Measurements from ENCODE around the gene UQCRC2. TPM values are rescaled to one million over a fixed set of nuclear protein-coding genes. Genes with fewer than 3 reads are reported as not detected.
"Not testable (repeated sequence)": the region's sequence is repeated elsewhere in the genome, so short reads cannot be mapped to it uniquely, and the experiment has no call there.

UQCRC2 gene
- total RNA-seq, 1 experiment from 2014 or later: 299 TPM

DNA sequence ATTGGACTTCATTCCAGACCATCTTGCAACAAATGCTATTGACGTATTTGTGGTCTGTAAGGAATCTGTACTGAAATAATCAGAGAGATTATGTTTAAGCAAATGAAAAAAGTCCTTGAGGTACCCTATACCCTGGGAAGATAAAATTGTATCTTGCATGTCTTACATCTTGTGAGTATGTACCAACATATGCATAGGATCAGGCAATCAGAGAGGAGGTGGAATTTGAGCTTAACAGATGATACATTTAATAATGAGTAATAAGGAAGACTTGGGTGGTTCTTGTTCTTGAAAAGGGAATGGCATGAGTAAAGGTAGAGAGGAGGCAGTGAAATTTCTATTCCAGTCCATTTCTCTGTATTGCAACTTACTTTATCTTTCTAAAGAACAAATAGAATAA lies 65.4 kb downstream of the UQCRC2 start:
- Histone ChIP-seq H3K79me2 (ENCODE audit: low read depth) (peaks cover 95% of the 10 kb centered on the region), H3K4me1 (replicated peaks; ENCODE audit: insufficient read depth) (peaks cover 8% of the 10 kb centered on the region; the same call in 1 of the 2 replicates), H3K27me3 (ENCODE audit: insufficient read depth, low read depth) (no peaks in the 10 kb centered on the region), H3F3A (ENCODE audit: insufficient read depth, low read depth) (peaks cover 5% of the 10 kb centered on the region; the same call in 1 of the 2 replicates), H3K27ac (no peak overlapping the region), H3K4me2 (no peak overlapping the region), H4K20me1 (ENCODE audit: insufficient read depth) (no peaks in the 10 kb centered on the region), H3K9me3 (ENCODE audit: insufficient read depth, low read depth) (no peaks in the 10 kb centered on the region; the same call in 1 of the 2 replicates), H3K9me2 (ENCODE audit: insufficient read depth) (no peaks in the 10 kb centered on the region), H3K36me3 (ENCODE audit: low read depth) (0 out of 2 replicates have a peak, but pooled peaks cover 4% of the 10 kb centered on the region), H2AFZ (no peak overlapping the region), H3K4me3 (no peak overlapping the region)
- CTCF ChIA-PET: interaction anchor here (0.6 kb wide), 1 partner anchor 1323 kb away, joined by 3 read pairs; no protein-coding TSS in a partner anchor
- no TSS peak for BruUV-seq (replicated peaks)
- POLR2A ChIA-PET (ENCODE audit: unreplicated experiment): no interaction called here
- no peak for DNase-seq
- TF ChIP-seq, protein P1, sequence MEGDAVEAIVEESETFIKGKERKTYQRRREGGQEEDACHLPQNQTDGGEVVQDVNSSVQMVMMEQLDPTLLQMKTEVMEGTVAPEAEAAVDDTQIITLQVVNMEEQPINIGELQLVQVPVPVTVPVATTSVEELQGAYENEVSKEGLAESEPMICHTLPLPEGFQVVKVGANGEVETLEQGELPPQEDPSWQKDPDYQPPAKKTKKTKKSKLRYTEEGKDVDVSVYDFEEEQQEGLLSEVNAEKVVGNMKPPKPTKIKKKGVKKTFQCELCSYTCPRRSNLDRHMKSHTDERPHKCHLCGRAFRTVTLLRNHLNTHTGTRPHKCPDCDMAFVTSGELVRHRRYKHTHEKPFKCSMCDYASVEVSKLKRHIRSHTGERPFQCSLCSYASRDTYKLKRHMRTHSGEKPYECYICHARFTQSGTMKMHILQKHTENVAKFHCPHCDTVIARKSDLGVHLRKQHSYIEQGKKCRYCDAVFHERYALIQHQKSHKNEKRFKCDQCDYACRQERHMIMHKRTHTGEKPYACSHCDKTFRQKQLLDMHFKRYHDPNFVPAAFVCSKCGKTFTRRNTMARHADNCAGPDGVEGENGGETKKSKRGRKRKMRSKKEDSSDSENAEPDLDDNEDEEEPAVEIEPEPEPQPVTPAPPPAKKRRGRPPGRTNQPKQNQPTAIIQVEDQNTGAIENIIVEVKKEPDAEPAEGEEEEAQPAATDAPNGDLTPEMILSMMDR (conservative IDR thresholded peaks at IDR 0.05): no peak
- TF ChIP-seq EZH2 (IDR thresholded peaks at IDR 0.05; ENCODE audit: low read depth): no peak
- intact Hi-C loops (cut with micrococcal nuclease; ENCODE audit: unreplicated experiment): no loop called here

DNA sequence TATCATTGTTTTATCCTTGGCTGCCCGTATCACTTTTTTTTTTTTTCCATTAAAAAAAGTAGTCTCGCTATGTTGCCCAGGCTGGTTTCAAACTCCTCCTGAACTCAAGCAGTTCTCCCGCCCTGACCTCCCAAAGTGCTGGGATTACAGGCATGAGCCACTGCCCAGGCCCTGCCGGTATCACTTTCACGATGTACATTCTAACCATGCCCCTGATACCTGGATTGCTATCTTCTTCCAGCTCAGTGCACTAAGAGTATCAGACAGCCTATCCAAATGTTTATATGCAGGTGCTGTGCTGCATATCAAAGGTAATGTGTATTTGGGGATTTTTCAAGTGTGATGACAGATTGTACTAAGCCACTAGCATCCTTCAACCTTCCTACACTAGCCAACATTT lies 69.0 kb downstream of the UQCRC2 start:
- intact Hi-C loops (cut with micrococcal nuclease; ENCODE audit: unreplicated experiment): no loop called here
- TF ChIP-seq, protein P1 (conservative IDR thresholded peaks at IDR 0.05): no peak
- TF ChIP-seq EZH2 (IDR thresholded peaks at IDR 0.05; ENCODE audit: low read depth): no peak
- Histone ChIP-seq H3K9me2 (ENCODE audit: insufficient read depth) (no peaks in the 10 kb centered on the region), H3K4me2 (no peak overlapping the region), H3F3A (ENCODE audit: insufficient read depth, low read depth) (peaks cover 31% of the 10 kb centered on the region), H3K79me2 (ENCODE audit: low read depth) (peaks cover 80% of the 10 kb centered on the region), H2AFZ (no peak overlapping the region), H3K27ac (no peak overlapping the region), H4K20me1 (ENCODE audit: insufficient read depth) (no peaks in the 10 kb centered on the region), H3K27me3 (ENCODE audit: insufficient read depth, low read depth) (no peaks in the 10 kb centered on the region), H3K4me1 (replicated peaks; ENCODE audit: insufficient read depth) (peaks cover 39% of the 10 kb centered on the region), H3K36me3 (ENCODE audit: low read depth) (0 out of 2 replicates have a peak, but pooled peaks cover 4% of the 10 kb centered on the region), H3K4me3 (no peak overlapping the region), H3K9me3 (ENCODE audit: insufficient read depth, low read depth) (no peaks in the 10 kb centered on the region; the same call in 1 of the 2 replicates)
- CTCF ChIA-PET: no interaction called here
- POLR2A ChIA-PET (ENCODE audit: unreplicated experiment): no interaction called here
- BruUV-seq (replicated peaks): no TSS peak
- DNase-seq: no peak

DNA sequence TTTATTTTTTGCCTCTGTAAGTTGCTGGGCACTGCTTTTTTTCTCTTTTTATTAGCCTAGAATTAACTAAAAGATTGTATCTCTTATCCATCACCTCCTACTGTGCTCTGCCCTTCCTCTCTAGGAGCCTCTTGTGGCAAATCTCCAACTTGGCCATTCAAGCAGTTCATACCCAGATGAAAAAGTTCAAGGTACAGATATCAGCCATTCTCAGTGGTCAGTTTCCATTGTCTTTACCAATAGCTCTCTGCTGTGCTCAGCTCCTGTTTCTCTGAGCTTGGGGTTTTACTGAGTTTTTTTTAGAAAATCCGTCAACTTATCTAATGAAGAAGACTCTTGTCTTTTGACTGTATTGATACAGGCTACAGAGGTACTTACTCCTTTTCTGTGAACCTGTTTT lies 70.3 kb downstream of the UQCRC2 start:
- Histone ChIP-seq H4K20me1 (ENCODE audit: insufficient read depth) (no peaks in the 10 kb centered on the region), H3K4me1 (replicated peaks; ENCODE audit: insufficient read depth) (peaks cover 52% of the 10 kb centered on the region)
- BruUV-seq (replicated peaks): no TSS peak

DNA sequence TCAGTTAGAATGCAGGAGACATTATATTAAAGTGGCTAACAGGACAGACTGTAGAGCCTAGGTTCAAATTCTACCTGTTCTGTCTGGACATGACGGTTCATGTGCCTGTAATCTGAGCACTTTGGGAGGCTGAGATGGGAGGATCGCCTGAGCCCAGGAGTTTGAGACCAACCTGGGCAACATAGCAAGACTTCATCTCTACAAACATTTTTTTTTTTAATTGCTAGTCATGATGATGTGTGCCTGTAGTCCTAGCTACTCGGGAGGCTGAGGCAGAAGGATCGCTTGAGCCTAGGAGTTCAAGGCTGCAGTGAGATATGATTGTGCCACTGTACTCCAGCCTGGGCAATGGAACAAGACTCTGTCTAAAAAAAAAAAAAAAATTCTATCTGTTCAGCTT lies 71.6 kb downstream of the UQCRC2 start:
- H3K4me1 ChIP-seq (replicated peaks; ENCODE audit: insufficient read depth): peaks cover 65% of the 10 kb centered on the region
- H3K9me3 ChIP-seq (ENCODE audit: insufficient read depth, low read depth); H2AFZ ChIP-seq; H3K36me3 ChIP-seq (ENCODE audit: low read depth); H4K20me1 ChIP-seq (ENCODE audit: insufficient read depth); H3K9me2 ChIP-seq (ENCODE audit: insufficient read depth); intact Hi-C loops (cut with micrococcal nuclease; ENCODE audit: unreplicated experiment); H3K4me3 ChIP-seq; H3K27me3 ChIP-seq (ENCODE audit: insufficient read depth, low read depth); BruUV-seq (replicated peaks); DNase-seq: not testable (repeated sequence)
- H3K27ac ChIP-seq: peak overlapping the region; percentile 95
- peaks cover 80% of the 10 kb centered on the region for H3K79me2 ChIP-seq (ENCODE audit: low read depth)
- POLR2A ChIA-PET (ENCODE audit: unreplicated experiment): interaction anchor here (0.6 kb wide), 2 partner anchors 16 to 40 kb away, joined by 8 read pairs; no protein-coding TSS in a partner anchor
- H3K4me2 ChIP-seq: peak overlapping the region; percentile 22
- peaks cover 32% of the 10 kb centered on the region for H3F3A ChIP-seq (ENCODE audit: insufficient read depth, low read depth)
- CTCF ChIA-PET: interaction anchor here (0.6 to 0.7 kb wide), 2 partner anchors 53 to 1036 kb away, joined by 3 to 4 read pairs; no protein-coding TSS in a partner anchor

More for the DNA sequence above, 70.3 kb downstream of the UQCRC2 start:
- Histone ChIP-seq H3K9me3 (ENCODE audit: insufficient read depth, low read depth) (no peaks in the 10 kb centered on the region; the same call in 1 of the 2 replicates), H3K4me2 (no peak overlapping the region), H3F3A (ENCODE audit: insufficient read depth, low read depth) (peaks cover 32% of the 10 kb centered on the region), H3K27me3 (ENCODE audit: insufficient read depth, low read depth) (no peaks in the 10 kb centered on the region), H3K9me2 (ENCODE audit: insufficient read depth) (no peaks in the 10 kb centered on the region), H2AFZ (no peak overlapping the region), H3K27ac (0 out of 2 replicates have a peak overlapping the region, but pooled peaks have one; percentile 20), H3K79me2 (ENCODE audit: low read depth) (peaks cover 80% of the 10 kb centered on the region), H3K36me3 (ENCODE audit: low read depth) (0 out of 2 replicates have a peak, but pooled peaks cover 4% of the 10 kb centered on the region), H3K4me3 (no peak overlapping the region)
- TF ChIP-seq, protein P1 (conservative IDR thresholded peaks at IDR 0.05): no peak
- TF ChIP-seq EZH2 (IDR thresholded peaks at IDR 0.05; ENCODE audit: low read depth): no peak
- ChIA-PET CTCF (no interaction called here), POLR2A (ENCODE audit: unreplicated experiment) (interaction anchor here (0.6 kb wide), 1 partner anchor 427 kb away, joined by 6 read pairs; no protein-coding TSS in a partner anchor)
- no peak for DNase-seq
- intact Hi-C loops (cut with micrococcal nuclease; ENCODE audit: unreplicated experiment): no loop called here

All from PC-9 (cell line).